Measurements from ENCODE around the gene NTRK3. TPM values are rescaled to one million over a fixed set of nuclear protein-coding genes. Genes with fewer than 3 reads are reported as not detected.

The NTRK3 gene
- polyA plus RNA-seq, 1 donor from 2014 or later = 42.7 TPM

DNA sequence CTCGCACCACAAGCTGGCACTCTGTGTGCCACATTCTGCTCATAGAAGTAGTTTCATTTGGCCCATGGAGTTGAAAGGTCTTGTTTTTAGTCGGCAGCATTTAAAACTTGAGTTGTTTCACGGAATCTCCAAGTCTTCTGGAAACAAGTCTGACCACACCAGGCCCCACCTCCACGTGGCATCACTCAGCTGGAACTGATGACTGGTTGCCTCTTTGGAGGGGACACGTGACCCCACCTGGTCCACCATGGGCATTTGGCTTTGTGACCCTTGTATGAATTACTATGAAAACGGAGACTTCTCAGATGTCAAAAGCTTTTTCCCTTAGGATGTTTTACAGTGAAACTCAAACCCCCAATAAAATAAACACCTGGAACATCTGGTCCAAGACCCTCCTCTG, 74.9 kb downstream of the NTRK3 start:
- no peaks in the 10 kb centered on the region for H3K9me3 ChIP-seq (ENCODE audit: low read length)
- H3K4me2 ChIP-seq (ENCODE audit: low read length) = no peak overlapping the region
- H3K9me2 ChIP-seq (ENCODE audit: insufficient read depth, low read length) = no peaks in the 10 kb centered on the region
- H2AFZ ChIP-seq (ENCODE audit: low read depth, low read length) = no peak overlapping the region
- no peak overlapping the region for H3K4me3 ChIP-seq (ENCODE audit: low read length)
- no peaks in the 10 kb centered on the region for H4K20me1 ChIP-seq (ENCODE audit: insufficient read depth)
- H3K79me2 ChIP-seq (replicated peaks; ENCODE audit: insufficient read depth, low read length) = no peaks in the 10 kb centered on the region
- H3K36me3 ChIP-seq (ENCODE audit: insufficient read depth, low read length) = peaks cover 4% of the 10 kb centered on the region
- H3F3A ChIP-seq (ENCODE audit: insufficient read depth, low read length, poor library complexity, severe bottlenecking) = no peaks in the 10 kb centered on the region
- H3K27ac ChIP-seq (ENCODE audit: low read length) = no peak overlapping the region
- H3K27me3 ChIP-seq (ENCODE audit: insufficient read depth, low read depth, low read length) = no peaks in the 10 kb centered on the region
- H3K9ac ChIP-seq (ENCODE audit: low read length) = no peak overlapping the region
- TF ChIP-seq, protein P1, sequence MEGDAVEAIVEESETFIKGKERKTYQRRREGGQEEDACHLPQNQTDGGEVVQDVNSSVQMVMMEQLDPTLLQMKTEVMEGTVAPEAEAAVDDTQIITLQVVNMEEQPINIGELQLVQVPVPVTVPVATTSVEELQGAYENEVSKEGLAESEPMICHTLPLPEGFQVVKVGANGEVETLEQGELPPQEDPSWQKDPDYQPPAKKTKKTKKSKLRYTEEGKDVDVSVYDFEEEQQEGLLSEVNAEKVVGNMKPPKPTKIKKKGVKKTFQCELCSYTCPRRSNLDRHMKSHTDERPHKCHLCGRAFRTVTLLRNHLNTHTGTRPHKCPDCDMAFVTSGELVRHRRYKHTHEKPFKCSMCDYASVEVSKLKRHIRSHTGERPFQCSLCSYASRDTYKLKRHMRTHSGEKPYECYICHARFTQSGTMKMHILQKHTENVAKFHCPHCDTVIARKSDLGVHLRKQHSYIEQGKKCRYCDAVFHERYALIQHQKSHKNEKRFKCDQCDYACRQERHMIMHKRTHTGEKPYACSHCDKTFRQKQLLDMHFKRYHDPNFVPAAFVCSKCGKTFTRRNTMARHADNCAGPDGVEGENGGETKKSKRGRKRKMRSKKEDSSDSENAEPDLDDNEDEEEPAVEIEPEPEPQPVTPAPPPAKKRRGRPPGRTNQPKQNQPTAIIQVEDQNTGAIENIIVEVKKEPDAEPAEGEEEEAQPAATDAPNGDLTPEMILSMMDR (IDR thresholded peaks at IDR 0.05; ENCODE audit: poor library complexity, severe bottlenecking) = no peak
- TF ChIP-seq TAF1 (IDR thresholded peaks at IDR 0.05; ENCODE audit: low read depth) = no peak
- TF ChIP-seq EZH2 (IDR thresholded peaks at IDR 0.05; ENCODE audit: borderline replicate concordance, insufficient read depth, low read length, poor library complexity, severe bottlenecking) = no peak
- TF ChIP-seq POLR2AphosphoS5 (IDR thresholded peaks at IDR 0.05) = no peak
- TF ChIP-seq MXI1 (conservative IDR thresholded peaks at IDR 0.05; ENCODE audit: poor library complexity, severe bottlenecking) = no peak
- no peak for TF ChIP-seq EP300 (conservative IDR thresholded peaks at IDR 0.05; ENCODE audit: poor library complexity, severe bottlenecking)
- no peak for TF ChIP-seq RAD21 (conservative IDR thresholded peaks at IDR 0.05)
- TF ChIP-seq REST (IDR thresholded peaks at IDR 0.05; ENCODE audit: borderline replicate concordance) = no peak
- no peak for TF ChIP-seq SMC3 (conservative IDR thresholded peaks at IDR 0.05; ENCODE audit: poor library complexity)

DNA sequence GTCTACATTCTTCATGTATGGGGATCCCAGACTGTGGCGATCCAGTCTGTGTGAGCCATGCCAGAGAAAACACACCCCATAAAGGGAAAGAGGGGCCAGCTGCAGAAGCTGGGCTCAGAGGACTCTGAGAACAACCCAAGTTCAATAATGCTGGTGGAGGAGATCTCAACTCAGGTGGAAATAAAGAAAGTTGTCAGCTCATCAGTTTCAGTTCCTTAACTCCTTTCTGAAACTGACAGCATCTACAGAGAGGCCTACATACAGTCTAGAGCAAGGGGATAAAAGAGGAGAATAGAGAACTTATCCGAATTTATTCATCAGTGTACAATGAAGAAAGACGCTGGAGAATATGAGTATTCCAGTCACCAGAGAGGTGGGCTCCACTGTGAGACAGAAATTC, 77.0 kb downstream of the NTRK3 start:
- Histone ChIP-seq H3K79me2 (replicated peaks; ENCODE audit: insufficient read depth, low read length) (no peaks in the 10 kb centered on the region), H3K36me3 (ENCODE audit: insufficient read depth, low read length) (peaks cover 4% of the 10 kb centered on the region), H3K4me3 (ENCODE audit: low read length) (no peak overlapping the region), H3K27ac (ENCODE audit: low read length) (no peak overlapping the region), H3K4me2 (ENCODE audit: low read length) (no peak overlapping the region), H3F3A (ENCODE audit: insufficient read depth, low read length, poor library complexity, severe bottlenecking) (no peaks in the 10 kb centered on the region), H4K20me1 (ENCODE audit: insufficient read depth) (no peaks in the 10 kb centered on the region), H3K9me3 (ENCODE audit: low read length) (no peaks in the 10 kb centered on the region), H3K9ac (ENCODE audit: low read length) (no peak overlapping the region), H2AFZ (ENCODE audit: low read depth, low read length) (no peak overlapping the region), H3K9me2 (ENCODE audit: insufficient read depth, low read length) (no peaks in the 10 kb centered on the region), H3K27me3 (ENCODE audit: insufficient read depth, low read depth, low read length) (no peaks in the 10 kb centered on the region)
- TF ChIP-seq POLR2AphosphoS5 (IDR thresholded peaks at IDR 0.05) (no peak), REST (IDR thresholded peaks at IDR 0.05; ENCODE audit: borderline replicate concordance) (no peak), EZH2 (IDR thresholded peaks at IDR 0.05; ENCODE audit: borderline replicate concordance, insufficient read depth, low read length, poor library complexity, severe bottlenecking) (no peak)

All from neural cell (in vitro differentiated cells).